ENCODE measurements around the gene PGC.

The PGC gene

DNA sequence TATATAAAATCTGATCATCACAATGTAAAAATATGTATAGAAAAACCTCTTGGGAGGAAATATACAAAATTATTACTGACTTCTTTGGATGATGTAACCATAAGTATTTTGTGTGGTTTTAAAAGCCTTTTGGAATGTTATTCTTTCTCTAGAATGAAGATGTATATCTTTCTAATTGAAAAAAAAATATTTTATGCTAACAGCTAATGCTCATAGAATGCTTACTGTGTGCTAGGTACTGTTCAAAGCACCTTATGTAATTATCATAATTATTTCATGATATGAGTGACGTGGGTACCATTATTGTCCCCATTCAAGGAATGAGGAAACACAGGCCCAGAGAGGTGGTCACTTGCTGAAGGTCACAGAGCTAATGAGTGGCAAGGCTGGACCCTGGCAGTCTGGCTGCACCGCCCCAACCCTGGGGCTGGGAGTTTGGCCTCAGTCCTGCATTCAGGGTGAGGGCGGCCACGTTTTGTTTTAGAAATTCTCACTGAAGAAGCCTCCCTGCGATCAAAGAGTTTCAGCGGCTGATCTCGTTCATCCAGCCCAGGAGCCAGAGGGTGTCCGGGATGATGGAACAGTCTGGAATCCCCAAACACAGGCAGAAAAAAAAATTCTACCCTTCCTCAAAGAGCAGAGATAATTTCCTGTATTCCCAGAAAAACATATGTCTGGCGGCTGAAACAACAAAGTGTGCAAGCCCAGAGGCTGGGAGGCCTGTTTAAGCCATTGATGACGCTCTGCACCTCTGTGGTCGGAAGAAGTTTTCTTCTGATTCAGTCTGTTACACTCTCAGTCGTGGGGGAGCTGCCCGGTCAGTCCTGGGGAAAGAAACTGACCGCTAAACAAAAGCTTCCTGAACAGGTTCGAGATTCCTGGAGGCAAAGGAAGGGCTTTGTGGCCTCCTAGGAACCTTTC is 49.1 kb downstream of the PGC start:
- DNase-seq (ENCODE audit: low spot score) (no peak), FAIRE-seq (no peak)

DNA sequence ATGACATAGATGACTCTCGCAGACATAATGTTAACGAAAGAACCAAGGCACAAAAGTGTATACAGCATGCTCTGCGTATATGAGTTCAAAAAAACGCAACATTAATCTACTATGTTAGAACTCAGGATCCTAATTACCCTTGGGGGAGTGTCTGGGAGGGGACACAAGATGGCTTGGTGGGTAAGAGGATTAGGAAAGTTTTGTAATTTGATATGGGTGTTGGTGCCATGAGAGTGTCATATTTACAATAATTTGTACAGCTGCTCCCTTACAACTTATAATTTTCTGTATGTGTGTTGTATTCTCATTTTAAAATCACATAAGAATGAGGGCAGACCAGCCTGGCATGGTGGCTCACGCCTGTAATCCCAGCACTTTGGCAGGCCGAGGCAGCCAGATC is 50.4 kb downstream of the PGC start:
- DNase-seq (ENCODE audit: low spot score) (no peak), FAIRE-seq (no peak)

DNA sequence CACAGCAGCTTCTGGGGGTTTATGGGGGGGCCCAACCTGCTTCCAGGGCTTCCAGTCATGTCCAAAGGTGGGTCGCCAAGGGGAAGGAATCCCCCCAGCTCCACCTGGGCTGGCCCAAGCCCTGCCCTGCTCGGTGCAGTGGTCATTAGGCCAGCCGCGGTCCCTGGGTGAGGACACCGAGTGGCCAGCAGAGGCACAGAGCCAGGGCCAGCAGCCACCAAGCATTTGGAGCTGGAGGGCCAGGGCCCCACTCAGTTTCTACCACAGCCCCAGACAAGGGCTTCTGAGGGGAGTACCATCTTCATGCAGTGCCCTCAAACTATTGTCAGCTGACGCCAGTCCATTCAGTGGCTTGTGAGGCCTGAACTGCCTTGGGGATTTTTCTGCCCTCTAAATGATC is 51.4 kb downstream of the PGC start:
- DNase-seq (ENCODE audit: low spot score) (no peak), FAIRE-seq (no peak)

DNA sequence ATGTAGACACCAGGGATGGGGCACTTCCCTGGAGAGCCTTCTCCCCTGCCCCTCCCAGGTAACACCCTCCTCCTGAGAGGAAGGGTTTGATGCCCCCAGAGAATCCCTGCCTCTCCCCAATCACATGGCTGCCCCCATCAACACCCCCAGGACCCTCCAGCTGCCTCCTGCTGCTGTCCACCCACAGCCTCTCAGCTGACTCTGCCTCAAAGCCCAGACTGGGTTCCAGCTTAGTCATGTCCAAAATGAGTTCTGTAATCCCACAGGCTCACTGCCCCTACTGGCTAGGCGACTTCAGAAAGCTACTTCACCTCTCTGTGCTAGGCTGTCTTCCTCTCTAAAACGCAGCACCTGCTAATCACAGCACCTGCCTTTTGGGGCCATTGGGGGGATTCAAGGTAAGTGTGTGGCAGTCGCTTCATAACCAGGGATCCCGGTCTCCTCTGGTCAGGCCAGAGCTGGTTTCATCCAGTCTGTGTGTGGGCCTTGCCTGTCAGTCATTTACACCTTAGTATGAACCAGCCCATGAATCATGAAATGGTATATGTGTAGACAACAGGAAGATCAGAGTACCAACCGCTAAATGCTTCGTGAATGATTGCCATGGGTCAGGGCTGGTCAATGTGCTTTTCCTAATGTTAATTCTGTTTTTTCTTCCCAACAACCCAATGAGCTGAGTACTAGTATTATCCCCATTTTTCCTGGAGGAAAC is 52.2 kb downstream of the PGC start:
- DNase-seq (ENCODE audit: low spot score), result no peak
- no peak for FAIRE-seq

DNA sequence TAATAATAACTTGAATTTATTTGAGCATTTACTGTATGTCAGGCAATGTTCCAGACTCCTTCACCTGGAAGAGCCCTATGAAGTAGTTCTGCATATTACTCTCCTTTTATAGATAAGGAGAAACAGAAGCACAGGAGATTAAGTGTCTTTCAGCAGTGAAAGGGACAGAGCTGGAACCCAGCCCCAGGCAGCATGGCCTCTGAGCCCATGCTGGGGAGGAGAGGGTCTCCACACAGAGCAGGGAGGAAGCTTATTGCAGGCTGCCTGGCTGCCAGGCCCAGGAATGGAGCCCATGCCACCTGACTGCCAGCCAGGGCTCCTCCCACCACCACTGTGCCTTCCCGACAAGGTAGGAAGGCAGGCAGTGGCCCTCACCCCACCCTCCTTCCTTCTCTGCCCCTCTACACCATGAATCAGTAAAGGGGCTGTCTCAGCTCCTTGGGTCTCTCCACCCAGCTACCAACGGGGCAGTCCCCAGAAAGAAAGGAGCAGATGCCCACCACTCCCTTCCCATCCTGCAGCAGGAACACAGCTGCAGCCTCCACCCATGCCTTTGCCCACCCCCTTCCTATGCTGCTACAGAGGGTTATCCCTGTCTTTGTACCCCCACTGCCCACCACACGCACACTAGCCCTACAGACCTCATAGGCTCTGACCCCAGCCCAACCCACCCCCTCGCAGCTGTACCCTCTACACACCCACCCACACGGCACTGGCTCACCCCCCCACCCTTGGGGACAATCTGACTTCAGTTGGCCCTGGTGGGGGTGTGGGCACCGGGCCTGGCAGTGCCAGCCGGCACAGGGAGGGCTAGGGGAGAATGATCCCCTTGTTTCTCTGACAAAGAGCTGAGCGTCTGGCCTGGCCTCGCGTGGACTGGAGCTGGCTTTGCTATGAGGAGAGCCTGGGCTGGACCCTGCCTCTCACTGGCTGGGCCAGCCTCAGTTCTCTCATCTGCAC is 53.6 kb downstream of the PGC start:
- DNase-seq (ENCODE audit: low spot score) (no peak), FAIRE-seq (no peak)

DNA sequence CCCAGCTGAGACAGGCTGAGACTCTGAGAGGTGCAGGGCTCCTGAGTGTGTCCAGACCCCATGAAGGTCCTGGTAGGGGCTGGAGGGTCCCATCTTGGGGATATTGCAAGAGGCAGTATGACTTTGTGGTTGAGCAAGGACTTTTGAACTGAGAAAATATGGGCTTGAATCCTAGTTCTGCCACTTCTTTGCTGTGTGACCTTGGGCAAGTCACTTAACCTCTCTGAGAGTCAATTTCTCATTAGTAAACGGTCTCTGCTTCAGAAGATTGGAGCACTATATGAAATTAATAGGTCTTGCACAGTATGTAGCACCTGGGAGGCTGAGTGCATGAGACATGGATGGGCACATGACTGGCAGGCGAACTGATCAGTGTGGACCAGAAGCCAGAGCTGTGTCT is 54.5 kb downstream of the PGC start:
- FAIRE-seq (no peak), DNase-seq (ENCODE audit: low spot score) (no peak)

DNA sequence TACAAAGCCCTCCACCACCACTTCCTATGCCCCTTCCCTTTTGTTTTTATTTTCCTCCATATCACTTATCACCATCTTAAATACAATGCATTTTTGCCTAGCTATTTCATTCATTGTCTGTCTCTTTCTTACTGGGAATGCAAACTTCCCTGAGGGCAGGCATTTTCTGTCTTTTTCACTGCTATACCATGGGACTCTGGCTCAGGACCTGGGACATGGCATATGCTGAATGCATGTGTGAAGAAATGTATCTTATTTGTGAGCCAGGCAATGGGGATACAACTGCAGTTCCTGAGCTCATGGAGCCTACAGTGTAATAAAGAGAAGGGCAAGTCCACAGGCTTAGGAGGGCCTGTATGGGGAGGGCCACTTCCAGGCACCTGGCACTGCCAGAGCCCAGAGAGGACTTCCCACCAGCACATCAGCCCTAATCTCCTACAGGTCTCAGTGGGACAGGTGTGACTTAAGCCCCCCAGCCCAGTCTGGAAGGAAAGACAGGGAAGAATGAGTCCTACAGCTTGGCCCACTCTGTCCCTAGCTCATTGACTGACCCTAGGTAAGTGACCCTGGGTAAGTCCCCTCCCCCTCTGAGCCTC is 55.0 kb downstream of the PGC start:
- no peak for FAIRE-seq
- DNase-seq (ENCODE audit: low spot score), result no peak

DNA sequence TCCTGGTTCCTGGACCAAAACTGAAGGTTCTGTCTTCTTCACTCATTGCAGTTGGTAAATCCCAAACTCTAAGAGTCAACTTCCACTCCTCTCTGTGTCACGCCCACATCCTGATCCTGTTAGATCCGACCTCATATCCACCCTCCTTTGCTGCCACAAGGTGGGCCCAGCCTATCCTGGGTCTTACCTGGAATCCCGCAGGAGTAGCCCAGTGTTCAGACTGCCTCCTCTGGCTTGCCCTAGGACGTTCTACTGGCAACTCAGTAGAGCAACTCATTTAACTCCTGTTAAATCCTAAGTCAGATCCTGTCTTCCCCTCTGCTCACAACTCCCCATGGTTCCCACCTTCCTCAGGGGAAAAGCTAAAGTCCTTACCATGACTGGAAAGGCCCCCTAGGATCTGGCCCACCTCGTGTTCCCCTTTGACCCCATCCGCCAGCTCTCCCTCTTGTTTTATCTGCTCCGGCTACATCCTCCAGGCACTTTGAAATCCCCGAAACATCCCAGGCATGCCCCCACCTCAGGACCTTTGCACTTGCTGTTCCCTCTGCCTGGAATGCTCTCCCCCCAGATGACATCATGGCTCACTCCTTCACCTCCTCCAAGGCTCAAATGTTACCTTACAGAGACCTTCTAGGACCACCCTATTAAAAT is 55.6 kb downstream of the PGC start:
- DNase-seq (ENCODE audit: low spot score), result no peak
- no peak for FAIRE-seq

DNA sequence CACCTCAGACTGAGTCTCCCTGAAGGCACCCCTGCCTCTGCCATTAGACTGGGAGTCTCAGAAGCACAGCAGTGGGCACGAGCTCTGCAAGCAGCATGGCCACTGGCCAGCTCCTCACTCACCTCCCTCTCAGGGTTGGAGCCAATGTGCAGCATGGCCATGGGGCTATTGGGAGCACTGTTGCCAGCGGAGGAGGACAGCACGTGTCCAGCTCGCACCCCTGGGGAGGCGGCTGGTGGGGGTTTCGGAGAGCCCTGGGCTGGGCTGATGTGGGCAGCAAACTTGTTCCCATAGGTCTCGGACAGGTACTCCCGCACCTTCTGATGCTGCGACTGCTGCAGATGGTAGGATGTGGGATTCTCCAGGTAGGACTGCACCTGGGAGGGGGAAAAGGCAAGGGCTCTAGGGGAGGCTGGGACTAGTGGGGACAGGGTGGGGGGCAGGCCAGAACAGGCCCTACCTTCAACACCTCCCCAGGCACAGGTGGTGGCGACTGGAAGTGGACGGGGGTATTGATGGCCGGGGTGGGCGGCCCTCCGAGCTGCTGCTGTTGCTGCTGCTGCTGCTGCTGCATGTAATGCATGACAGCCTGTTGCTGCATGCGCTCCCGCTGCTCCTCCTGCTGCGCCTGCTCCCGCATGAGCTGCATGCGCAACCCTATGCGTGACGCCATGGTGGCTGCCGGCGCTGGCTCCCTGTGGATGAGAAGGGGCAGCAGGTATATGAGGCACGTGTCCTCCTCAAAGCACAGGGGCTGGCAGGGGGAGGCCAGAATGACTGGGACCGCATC is 56.5 kb downstream of the PGC start:
- DNase-seq (ENCODE audit: low spot score), result no peak

DNA sequence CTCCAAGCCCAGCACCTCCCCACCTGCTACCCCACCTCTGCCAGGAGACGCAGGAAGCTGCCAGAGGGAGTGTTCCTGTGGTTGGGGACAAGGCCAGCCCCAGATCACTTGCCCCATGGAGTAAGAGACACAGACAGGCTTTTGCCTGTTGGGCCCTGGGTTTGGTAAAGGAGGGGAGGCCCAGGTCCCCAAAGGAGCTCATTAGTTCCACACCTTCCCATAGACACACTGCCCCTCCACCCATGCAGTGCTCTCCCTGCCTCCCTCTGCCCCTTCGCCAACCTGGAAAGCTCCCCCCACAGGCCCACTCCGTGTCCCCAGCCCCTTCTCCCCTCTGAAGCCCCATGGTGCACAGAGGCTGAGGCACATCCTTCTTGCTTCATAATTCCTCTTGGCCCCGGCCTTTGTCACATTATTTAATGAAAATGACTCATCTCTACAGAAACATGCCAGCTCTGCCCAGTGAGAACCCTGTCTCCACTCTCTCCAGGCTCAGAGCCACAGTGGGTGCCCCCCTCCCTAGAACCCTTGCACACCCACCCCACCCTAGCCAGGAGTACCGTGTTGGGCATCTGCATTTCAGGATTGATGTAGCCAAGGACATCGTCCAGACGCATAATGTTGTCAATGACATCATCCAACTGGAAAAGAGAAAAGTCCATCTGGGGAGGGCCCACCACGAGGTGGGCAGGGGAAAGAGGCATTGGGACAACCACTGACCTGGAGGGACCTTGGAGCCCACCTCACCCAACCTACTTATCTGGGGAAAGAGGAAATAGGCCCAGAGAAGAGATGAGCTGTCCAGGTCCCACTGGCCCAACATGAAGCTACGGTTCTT is 57.8 kb downstream of the PGC start:
- FAIRE-seq, result no peak
- DNase-seq (ENCODE audit: low spot score), result no peak

More for the DNA sequence above, 56.5 kb downstream of the PGC start:
- no peak for FAIRE-seq

DNA sequence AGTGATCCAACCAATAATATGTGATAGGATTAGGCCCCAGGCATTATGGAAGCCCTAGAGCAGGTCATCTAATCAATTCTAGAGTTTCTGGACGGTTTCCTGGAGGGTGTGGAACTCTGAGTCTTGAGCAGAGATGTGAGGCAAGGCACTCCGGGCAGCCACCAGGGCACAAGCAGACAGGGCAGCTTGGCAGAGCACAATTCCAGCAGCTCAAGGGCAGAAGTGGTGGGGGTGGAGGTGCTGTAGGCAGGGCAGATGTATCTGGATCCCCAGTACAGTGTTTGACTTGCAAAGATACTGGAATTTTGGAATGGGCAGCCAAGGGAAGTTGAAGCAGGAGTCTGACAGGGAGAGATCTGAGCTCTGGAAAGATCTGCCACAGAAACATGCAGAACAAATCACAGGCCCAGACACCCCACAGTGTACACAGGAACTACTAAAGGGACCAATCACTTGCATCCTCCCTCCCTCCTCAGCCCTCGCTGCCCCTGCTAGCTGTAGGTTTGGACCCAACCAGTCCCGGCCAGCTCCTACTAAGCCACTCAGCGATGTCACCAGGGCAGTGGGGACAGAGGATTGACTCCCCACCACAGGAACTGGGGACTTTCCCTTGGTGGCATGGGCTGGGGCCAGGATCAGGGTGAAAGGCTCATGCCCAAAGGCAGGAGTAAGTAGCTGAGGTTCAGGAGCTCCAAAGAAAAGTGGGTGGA is 58.8 kb downstream of the PGC start:
- no peak for FAIRE-seq

DNA sequence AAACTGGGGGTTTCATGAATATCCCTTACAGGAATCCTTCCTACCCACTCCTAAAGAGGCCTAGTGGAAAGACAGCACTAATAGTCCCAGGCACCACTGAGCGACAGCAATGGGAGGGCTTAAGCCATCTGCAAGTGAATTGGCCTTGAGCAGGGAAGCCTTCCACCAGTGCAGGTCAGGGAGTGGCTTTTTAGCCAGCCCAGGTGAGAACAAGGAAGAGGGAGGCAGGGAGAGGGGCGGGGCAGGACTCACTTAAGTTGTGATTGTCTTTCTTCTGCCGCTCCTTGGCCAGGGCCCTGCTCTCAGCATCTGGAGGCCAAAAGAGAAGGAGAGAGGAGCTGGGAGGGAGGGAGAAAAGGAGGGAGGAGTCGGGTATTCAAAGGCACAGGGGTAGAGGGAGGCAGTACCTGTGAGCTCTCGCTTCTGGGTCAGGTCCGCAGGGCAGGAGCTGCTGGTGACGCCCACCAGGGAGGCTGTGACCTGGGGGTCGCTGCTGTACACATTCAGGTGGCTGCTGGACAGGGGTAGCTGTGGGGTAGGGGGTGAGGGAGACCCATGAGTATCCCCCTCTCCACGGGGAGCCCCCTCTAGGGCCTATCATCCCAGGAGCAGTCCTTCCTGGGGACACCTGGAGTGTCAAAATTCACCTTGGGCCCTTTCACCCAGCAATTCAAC is 59.6 kb downstream of the PGC start:
- DNase-seq (ENCODE audit: low spot score) (no peak), FAIRE-seq (no peak)

More for the DNA sequence above, 58.8 kb downstream of the PGC start:
- DNase-seq (ENCODE audit: low spot score), result no peak

All from RCC 7860 (cell line).